Iris pigment epithelial cell (primary cell): ENCODE measurements around the gene MORF4L2.

Experiments
- DNase-seq: peaks from one replicate; pipeline ENCODE4 v3.0.0-alpha.2; 2011; ENCODE audit warnings: low read depth

Gene MORF4L2

GRCh38 chrX:103631145-103631544 lies 55.4 kb downstream of the MORF4L2 start:
- no peak for DNase-seq

- DNase-seq = no peak
These were observed 56.4 kb downstream of the MORF4L2 start for GRCh38 chrX:103630171-103630511.

- DNase-seq = peak; percentile 62
These were observed 57.0 kb downstream of the MORF4L2 start for GRCh38 chrX:103629318-103630170.

- peak; percentile 31 for DNase-seq
These were observed 57.8 kb downstream of the MORF4L2 start, which contains the start of gene TCEAL1 for GRCh38 chrX:103628386-103629317. TCEAL1 (plus strand) TSS chrX:103628975; CDS start chrX:103629917, 942 bp downstream.

GRCh38 chrX:103626855-103627254 lies 59.6 kb downstream of the MORF4L2 start:
- peak; percentile 47 for DNase-seq
